H9 (cell line): ENCODE results near the gene AFMID. TPM values are rescaled to one million over a fixed set of nuclear protein-coding genes. Genes with fewer than 3 reads are reported as not detected.
A peak's percentile ranks its signal among the peaks of the same experiment; 100 is the strongest.

Source experiments
- DNase-seq: peaks from one replicate; pipeline ENCODE4 v3.0.0-alpha.2; 2017
- H2AFZ ChIP-seq: one replicate; pipeline ENCODE4 v1.6.1; 2013; ENCODE audit warnings: mild to moderate bottlenecking, low read length, control low read depth, moderate library complexity
- H2AK5ac ChIP-seq: 2 replicates; pipeline ENCODE4 v1.6.1; 2013; ENCODE audit warnings: low read length, control low read depth, mixed read lengths; ENCODE audit not compliant: insufficient read length
- H2BK120ac ChIP-seq: one replicate; pipeline ENCODE4 v1.6.1; 2013; ENCODE audit warnings: low read depth, mild to moderate bottlenecking, low read length, control low read depth, inconsistent platforms; ENCODE audit not compliant: poor library complexity, severe bottlenecking
- H2BK12ac ChIP-seq: 2 replicates; pipeline ENCODE4 v1.6.1; 2013; ENCODE audit warnings: low read length, control low read depth, mixed read lengths, low read depth; ENCODE audit not compliant: insufficient read length
- H2BK15ac ChIP-seq: 2 replicates; pipeline ENCODE4 v1.6.1; 2013; ENCODE audit warnings: low read depth, low read length, control low read depth
- H2BK20ac ChIP-seq: one replicate; pipeline ENCODE4 v1.6.1; 2013; ENCODE audit warnings: low read depth, mild to moderate bottlenecking, low read length, control low read depth, inconsistent platforms; ENCODE audit not compliant: poor library complexity, severe bottlenecking
- H2BK5ac ChIP-seq: 2 replicates; pipeline ENCODE4 v1.6.1; 2013; ENCODE audit warnings: low read length, control low read depth, mixed read lengths; ENCODE audit not compliant: insufficient read length
- H3K14ac ChIP-seq: 2 replicates; pipeline ENCODE4 v1.6.1; 2013; ENCODE audit warnings: low read length, control low read depth; ENCODE audit not compliant: insufficient read depth
- H3K18ac ChIP-seq: 2 replicates; pipeline ENCODE4 v1.6.1; 2013; ENCODE audit warnings: low read depth, mild to moderate bottlenecking, mixed read lengths, low read length, control low read depth; ENCODE audit not compliant: insufficient read length
- H3K23ac ChIP-seq: 2 replicates; pipeline ENCODE4 v1.6.1; 2013; ENCODE audit warnings: low read length, control low read depth, mixed read lengths, low read depth; ENCODE audit not compliant: insufficient read length
- H3K23me2 ChIP-seq: 2 replicates; pipeline ENCODE4 v1.6.1; 2013; ENCODE audit warnings: low read depth, mild to moderate bottlenecking, mixed read lengths, low read length, control low read depth; ENCODE audit not compliant: insufficient read length, poor library complexity, severe bottlenecking
- H3K27ac ChIP-seq: 2 replicates; pipeline ENCODE4 v1.5.1; 2013; ENCODE audit warnings: low read length, control low read depth, mixed read lengths, low read depth; ENCODE audit not compliant: insufficient read length
- H3K27me3 ChIP-seq: 2 replicates; pipeline ENCODE4 v1.6.1; 2013; ENCODE audit warnings: low read length, control low read depth, inconsistent platforms; ENCODE audit not compliant: insufficient read depth
- H3K4ac ChIP-seq: 2 replicates; pipeline ENCODE4 v1.6.1; 2013; ENCODE audit warnings: low read depth, mild to moderate bottlenecking, control low read depth, inconsistent platforms, low read length, moderate library complexity
- H3K4me1 ChIP-seq: 2 replicates; pipeline ENCODE4 v1.6.1; 2013; ENCODE audit warnings: low read length, control low read depth, inconsistent platforms; ENCODE audit not compliant: insufficient read depth
- H3K4me2 ChIP-seq: 2 replicates; pipeline ENCODE4 v1.6.1; 2013; ENCODE audit warnings: low read length, control low read depth, mixed read lengths; ENCODE audit not compliant: insufficient read length, insufficient read depth
- H3K56ac ChIP-seq: 2 replicates; pipeline ENCODE4 v1.6.1; 2013; ENCODE audit warnings: low read depth, mild to moderate bottlenecking, mixed read lengths, low read length, control low read depth; ENCODE audit not compliant: insufficient read length
- H3K79me1 ChIP-seq: 2 replicates; pipeline ENCODE4 v1.6.1; 2013; ENCODE audit warnings: low read depth, mild to moderate bottlenecking, moderate library complexity, low read length, control low read depth, inconsistent platforms; ENCODE audit not compliant: insufficient read depth, poor library complexity, severe bottlenecking
- H3K79me2 ChIP-seq: 2 replicates; pipeline ENCODE4 v1.6.1; 2013; ENCODE audit warnings: low read length, control low read depth, inconsistent platforms; ENCODE audit not compliant: insufficient read depth
- H3K9ac ChIP-seq: 2 replicates; pipeline ENCODE4 v1.6.1; 2013; ENCODE audit warnings: low read length, control low read depth, mixed read lengths; ENCODE audit not compliant: insufficient read length; ENCODE audit errors: extremely low read depth
- H3K9me3 ChIP-seq: one replicate; pipeline ENCODE4 v1.6.1; 2013; ENCODE audit warnings: low read depth, low read length, inconsistent platforms; ENCODE audit not compliant: control insufficient read depth
- H3T11ph ChIP-seq: one replicate; pipeline ENCODE4 v1.6.1; 2013; ENCODE audit warnings: mild to moderate bottlenecking, low read length, control low read depth, inconsistent platforms
- H4K20me1 ChIP-seq: one replicate; pipeline ENCODE4 v1.6.1; 2013; ENCODE audit not compliant: control insufficient read depth, insufficient read length, insufficient read depth
- H4K5ac ChIP-seq: 2 replicates; pipeline ENCODE4 v1.6.1; 2013; ENCODE audit warnings: low read depth, mild to moderate bottlenecking, mixed read lengths, low read length, control low read depth; ENCODE audit not compliant: insufficient read length
- H4K8ac ChIP-seq: replicated peaks from 2 replicates; pipeline ENCODE4 v1.6.1; 2013; ENCODE audit warnings: low read length, control low read depth, mixed read lengths, low read depth; ENCODE audit not compliant: insufficient read length
- H4K91ac ChIP-seq: 2 replicates; pipeline ENCODE4 v1.6.1; 2013; ENCODE audit warnings: low read depth, mild to moderate bottlenecking, moderate library complexity, mixed read lengths, low read length, control low read depth; ENCODE audit not compliant: insufficient read length
- H3K27ac Mint-ChIP-seq, 3 experiments: 2 replicates in 2 of 3; 3 replicates in 1 of 3; pipeline ENCODE4 v1.8.0; 2020 to 2021; ENCODE audit warnings: mixed read lengths in 3 of 3, mild to moderate bottlenecking in 1 of 3, moderate library complexity in 1 of 3
- H3K27me3 Mint-ChIP-seq: 2 replicates; pipeline ENCODE4 v1.8.0; 2021; ENCODE audit warnings: low read depth, mild to moderate bottlenecking, moderate library complexity, mixed read lengths
- H3K36me3 Mint-ChIP-seq, 3 experiments: 2 replicates in 2 of 3; 3 replicates in 1 of 3; pipeline ENCODE4 v1.8.0; 2020 to 2021; ENCODE audit warnings: low read depth in 3 of 3, mixed read lengths in 3 of 3; ENCODE audit not compliant: insufficient read depth in 1 of 3
- H3K4me1 Mint-ChIP-seq, 2 experiments: 2 replicates each; pipeline ENCODE4 v1.8.0; 2020; ENCODE audit warnings: mixed read lengths in 2 of 2
- H3K4me3 Mint-ChIP-seq, 2 experiments: 2 replicates in 1 of 2; 3 replicates in 1 of 2; pipeline ENCODE4 v1.8.0; 2020 to 2021; ENCODE audit warnings: mild to moderate bottlenecking in 2 of 2, mixed read lengths in 2 of 2, moderate library complexity in 1 of 2
- H3K9me3 Mint-ChIP-seq, 2 experiments: 2 replicates in 1 of 2; 3 replicates in 1 of 2; pipeline ENCODE4 v1.8.0; 2020; ENCODE audit warnings: mild to moderate bottlenecking in 2 of 2, mixed read lengths in 2 of 2, moderate library complexity in 1 of 2
- CTCF ChIP-seq: fragments of 200-600 bp; sonication (generic); conservative IDR thresholded peaks from 3 replicates; pipeline ENCODE4 v1.8.0; 2021; ENCODE audit warnings: antibody characterized with exemption, mild to moderate bottlenecking
- WGBS: extraction: QIAGEN DNeasy Blood & Tissue Kit; methylation state at CpG from one replicate; pipeline ENCODE4 v1.1.7; 2013; ENCODE audit warnings: missing lambda C conversion rate, low lambda C conversion rate, mixed read lengths; ENCODE audit not compliant: insufficient read length; ENCODE audit errors: extremely low coverage; 5-methylcytosine and 5-hydroxymethylcytosine counted together
- total RNA-seq: library from RNA; stranded (reverse); gene quantifications from 2 replicates; pipeline ENCODE4 v1.2.1, GENCODE V29; 2021

The AFMID gene
- total RNA-seq, 1 experiment from 2014 or later: 64.1 TPM

- Histone ChIP-seq H2BK120ac (no peak overlapping the region), H3K9me3 (no peaks in the 10 kb centered on the region), H3K4me2 (no peak overlapping the region), H4K91ac (no peak overlapping the region), H3K4me1 (peaks cover 10% of the 10 kb centered on the region; the same call in 1 of the 2 replicates), H3K27ac (no peak overlapping the region), H2BK15ac (no peak overlapping the region), H3K79me2 (no peaks in the 10 kb centered on the region; the same call in 1 of the 2 replicates), H3K56ac (no peak overlapping the region), H4K8ac (no peak overlapping the region), H2BK12ac (no peak overlapping the region), H2BK20ac (no peak overlapping the region), H2BK5ac (no peak overlapping the region), H2AK5ac (no peak overlapping the region), H3K23ac (no peak overlapping the region), H3K18ac (no peak overlapping the region), H3K79me1 (no peaks in the 10 kb centered on the region), H4K5ac (no peak overlapping the region), H2AFZ (no peak overlapping the region), H4K20me1 (no peaks in the 10 kb centered on the region), H3K14ac (no peak overlapping the region), H3K27me3 (no peaks in the 10 kb centered on the region), H3K9ac (no peak overlapping the region), H3K4ac (no peak overlapping the region), H3K23me2 (no peaks in the 10 kb centered on the region), H3T11ph (no peak overlapping the region)
- Mint-ChIP-seq H3K27ac (0 out of 7 replicates have a peak overlapping the region, but pooled peaks of 1 of the 3 experiments have one; percentile 59), H3K27me3 (no peaks in the 10 kb centered on the region), H3K4me3 (no peak overlapping the region), H3K36me3 (peaks cover 21 to 61% (median 52%) of the 10 kb centered on the region in 3 experiments; a peak in 6 of 7 replicates), H3K9me3 (no peaks in the 10 kb centered on the region), H3K4me1 (peaks cover 24 to 25% of the 10 kb centered on the region in 2 experiments)
- TF ChIP-seq CTCF: no peak
- no CpG with 5 or more reads among the region's 6 CpGs for WGBS
- DNase-seq: no peak
Observed at GRCh38 chr17:78200451-78200850, 13.3 kb downstream of the AFMID start.
